ENCODE results near the gene ZMYND15.

The ZMYND15 gene

DNA sequence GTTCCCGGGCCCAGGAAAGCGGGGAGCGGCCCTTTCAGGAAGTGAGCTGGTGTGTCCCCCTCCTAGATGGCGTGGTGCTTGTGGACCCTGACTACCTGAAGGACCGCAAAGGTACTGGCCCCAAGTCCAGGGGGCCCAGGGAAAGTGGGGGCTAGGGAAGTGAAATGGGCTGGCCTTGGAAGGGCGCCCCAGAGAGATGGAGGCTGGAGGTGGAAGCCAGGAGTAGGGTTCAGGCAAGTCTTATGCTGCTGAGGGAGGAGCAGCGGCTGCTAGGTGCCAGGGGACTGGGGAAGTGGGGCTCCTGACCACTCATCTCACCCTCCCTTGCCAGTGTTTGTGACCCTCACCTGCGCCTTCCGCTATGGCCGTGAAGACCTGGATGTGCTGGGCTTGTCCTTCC, 23.6 kb upstream of the ZMYND15 start:
- DNase-seq (ENCODE audit: low read depth): no peak

GRCh38 chr17:4717791-4718190, 21.8 kb upstream of the ZMYND15 start:
- DNase-seq (ENCODE audit: low read depth): no peak

DNA sequence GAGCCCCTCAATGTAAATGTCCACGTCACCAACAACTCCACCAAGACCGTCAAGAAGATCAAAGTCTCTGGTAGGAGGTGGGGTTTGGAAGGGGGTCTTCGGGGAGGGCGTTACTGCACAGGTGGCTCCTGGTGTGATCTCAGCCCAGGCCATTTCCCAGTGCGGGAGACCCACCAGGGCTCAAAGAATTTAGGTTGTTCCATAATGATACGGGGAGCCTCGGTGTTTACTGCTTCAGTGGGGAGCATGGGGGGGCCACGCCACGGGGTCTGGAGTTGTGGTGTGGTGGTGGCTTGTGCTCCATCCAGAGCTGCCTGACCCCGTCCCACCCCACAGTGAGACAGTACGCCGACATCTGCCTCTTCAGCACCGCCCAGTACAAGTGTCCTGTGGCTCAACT, 21.4 kb upstream of the ZMYND15 start:
- DNase-seq (ENCODE audit: low read depth): no peak

- no peak for DNase-seq (ENCODE audit: low read depth)
These were observed 20.5 kb upstream of the ZMYND15 start for GRCh38 chr17:4719146-4719545.

DNA sequence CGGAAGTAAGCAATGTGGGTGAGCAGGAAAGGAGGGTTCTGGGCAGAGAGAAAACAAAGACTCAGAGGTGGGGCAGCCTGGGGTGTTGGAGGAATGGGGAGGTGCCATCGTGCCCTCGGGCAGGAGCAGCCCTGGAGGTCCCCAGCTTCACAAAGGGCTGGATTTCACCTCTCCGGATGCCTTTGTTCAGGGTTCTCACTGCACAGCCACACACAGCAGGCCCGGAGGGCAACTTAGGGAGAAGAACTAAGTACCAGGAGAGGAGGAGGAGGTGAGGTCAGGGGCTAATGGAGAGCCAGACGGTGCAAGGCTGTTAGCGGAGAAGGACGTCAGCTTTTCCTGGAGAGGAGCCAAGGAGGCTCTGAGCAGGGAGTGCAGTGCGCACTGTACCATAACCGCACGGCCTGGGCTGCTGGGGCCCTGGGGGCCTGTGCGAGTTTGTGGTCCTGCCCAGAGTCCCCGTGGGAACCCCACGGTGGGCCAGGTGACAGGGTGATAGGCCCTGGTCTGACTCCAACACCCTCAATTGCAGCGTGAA, 19.9 kb upstream of the ZMYND15 start:
- no peak for DNase-seq (ENCODE audit: low read depth)

DNA sequence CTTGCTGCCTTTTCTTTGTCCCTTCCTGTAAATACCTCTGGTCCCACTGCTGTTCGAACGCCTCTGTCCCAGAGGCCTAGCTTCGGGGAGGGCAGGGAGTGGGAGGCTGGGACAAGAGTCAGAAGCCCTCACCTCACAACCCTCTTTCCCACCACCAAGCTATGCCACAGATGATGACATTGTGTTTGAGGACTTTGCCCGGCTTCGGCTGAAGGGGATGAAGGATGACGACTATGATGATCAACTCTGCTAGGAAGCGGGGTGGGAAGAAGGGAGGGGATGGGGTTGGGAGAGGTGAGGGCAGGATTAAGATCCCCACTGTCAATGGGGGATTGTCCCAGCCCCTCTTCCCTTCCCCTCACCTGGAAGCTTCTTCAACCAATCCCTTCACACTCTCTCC, 18.8 kb upstream of the ZMYND15 start:
- no peak for DNase-seq (ENCODE audit: low read depth)

- no peak for DNase-seq (ENCODE audit: low read depth)
These were observed 18.2 kb upstream of the ZMYND15 start for GRCh38 chr17:4721203-4722135.

DNA sequence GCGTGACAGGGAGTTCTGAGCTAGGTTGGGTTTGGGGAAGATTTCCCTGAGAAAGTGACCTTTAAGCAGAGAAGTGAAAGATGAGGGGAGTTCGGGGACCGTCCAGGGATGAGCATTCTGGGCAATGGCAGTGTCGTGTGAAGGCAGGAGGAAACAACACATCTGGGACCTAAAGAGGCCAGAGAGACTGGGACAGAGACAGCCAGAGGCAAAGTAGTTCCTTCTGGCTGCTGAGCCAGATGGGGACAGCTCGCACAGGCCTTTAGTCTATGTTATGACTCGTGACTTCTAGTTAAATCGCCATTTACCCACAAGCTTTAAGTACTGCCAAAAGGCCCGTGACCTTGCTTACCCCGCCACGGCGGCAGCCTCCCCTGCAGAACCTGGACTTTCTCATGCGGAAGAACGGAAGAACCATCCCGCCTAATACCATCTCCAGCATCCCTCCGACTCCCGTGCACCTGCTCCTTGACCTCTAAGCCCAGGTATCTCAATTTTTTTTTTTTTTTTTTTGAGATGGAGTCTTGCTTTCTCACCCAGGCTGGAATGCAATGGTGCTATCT, 16.9 kb upstream of the ZMYND15 start:
- DNase-seq (ENCODE audit: low read depth): no peak

GRCh38 chr17:4724650-4725049, 15.0 kb upstream of the ZMYND15 start:
- DNase-seq (ENCODE audit: low read depth): no peak

DNA sequence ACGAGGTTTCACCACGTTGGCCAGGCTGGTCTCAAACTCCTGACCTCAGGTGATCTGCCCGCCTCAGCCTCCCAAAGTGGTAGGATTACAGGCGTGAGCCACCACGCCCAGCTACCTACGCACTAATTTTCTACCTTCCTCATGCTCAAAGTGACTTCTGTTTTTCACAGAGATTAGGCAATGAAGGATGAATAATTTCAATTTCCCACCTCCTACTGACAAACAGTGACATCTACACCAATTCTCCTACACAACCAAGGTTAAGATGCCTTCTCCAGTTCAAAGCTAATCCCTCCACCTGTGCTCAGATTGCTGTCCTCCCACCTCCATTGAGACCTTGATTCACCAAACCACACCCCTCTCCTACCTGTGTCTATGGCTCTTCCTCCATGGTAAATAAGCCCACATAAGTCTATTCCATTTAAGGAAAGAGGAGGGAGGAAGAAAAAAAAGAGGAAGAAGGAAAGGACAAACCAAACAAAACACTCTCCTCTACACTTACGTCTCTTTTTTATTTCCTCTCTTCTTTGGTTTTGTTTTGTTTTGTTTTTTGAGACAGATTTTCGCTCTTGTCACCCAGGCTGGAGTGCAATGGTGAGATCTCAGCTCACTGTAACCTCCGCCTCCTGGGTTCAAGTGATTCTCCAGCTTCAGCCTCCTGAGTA, 13.9 kb upstream of the ZMYND15 start:
- DNase-seq (ENCODE audit: low read depth): no peak

GRCh38 chr17:4728124-4728523, 11.5 kb upstream of the ZMYND15 start:
- no peak for DNase-seq (ENCODE audit: low read depth)

DNA sequence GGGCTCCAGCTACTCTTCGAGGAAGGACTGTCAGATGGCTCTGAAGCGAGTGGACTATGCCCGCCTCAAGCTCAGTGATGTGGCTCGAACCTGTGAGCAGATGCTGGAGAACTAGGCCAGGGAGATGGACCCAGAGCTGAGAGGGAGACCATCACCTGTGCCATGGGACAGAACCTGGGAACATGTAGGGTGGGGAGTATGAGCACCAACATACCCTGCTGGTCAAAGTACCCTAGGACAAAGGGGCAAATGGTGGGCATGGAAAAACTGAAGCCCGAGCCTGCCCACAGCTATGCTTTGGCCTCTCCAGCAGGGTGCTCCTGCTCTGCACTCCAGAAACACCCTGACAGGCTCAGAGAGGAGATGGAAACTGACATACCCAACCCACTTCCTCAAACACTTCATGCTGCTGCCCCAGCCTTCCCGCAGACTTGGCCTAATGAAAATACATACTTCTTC, 6.5 kb upstream of the ZMYND15 start:
- DNase-seq (ENCODE audit: low read depth): no peak

DNA sequence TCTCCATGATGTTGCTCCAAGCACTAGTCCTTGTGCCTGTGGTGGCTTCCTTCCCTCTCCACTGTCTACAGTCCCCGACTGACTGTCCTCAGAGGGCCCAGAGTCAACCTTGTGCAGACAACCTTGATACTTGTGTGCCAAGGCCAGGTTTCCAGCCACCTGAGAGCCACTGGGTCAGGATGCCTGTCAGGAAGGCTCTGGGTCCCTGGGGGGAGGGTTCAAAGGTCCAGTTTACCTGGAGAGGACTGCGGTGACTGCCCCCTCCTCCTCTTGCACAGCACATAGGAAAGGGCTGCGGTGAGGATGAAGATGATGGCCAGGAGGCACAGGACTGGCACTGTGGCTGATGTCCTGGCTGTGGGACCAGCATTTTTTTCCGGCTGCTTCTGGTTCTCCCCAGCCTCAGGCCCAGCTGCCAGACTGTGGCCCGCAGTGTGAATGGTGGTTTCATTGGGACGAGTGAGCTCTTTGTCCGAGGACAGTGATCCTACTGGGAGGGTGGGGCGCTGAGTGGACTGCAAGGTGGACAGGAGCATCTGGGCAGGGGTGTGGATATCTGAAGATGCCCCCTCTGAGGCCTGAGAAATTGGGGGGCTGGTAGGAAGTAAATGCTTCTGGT, 4.7 kb upstream of the ZMYND15 start:
- DNase-seq (ENCODE audit: low read depth): no peak

- DNase-seq (ENCODE audit: low read depth): no peak
These were observed 3.6 kb upstream of the ZMYND15 start for GRCh38 chr17:4735876-4736651.

DNA sequence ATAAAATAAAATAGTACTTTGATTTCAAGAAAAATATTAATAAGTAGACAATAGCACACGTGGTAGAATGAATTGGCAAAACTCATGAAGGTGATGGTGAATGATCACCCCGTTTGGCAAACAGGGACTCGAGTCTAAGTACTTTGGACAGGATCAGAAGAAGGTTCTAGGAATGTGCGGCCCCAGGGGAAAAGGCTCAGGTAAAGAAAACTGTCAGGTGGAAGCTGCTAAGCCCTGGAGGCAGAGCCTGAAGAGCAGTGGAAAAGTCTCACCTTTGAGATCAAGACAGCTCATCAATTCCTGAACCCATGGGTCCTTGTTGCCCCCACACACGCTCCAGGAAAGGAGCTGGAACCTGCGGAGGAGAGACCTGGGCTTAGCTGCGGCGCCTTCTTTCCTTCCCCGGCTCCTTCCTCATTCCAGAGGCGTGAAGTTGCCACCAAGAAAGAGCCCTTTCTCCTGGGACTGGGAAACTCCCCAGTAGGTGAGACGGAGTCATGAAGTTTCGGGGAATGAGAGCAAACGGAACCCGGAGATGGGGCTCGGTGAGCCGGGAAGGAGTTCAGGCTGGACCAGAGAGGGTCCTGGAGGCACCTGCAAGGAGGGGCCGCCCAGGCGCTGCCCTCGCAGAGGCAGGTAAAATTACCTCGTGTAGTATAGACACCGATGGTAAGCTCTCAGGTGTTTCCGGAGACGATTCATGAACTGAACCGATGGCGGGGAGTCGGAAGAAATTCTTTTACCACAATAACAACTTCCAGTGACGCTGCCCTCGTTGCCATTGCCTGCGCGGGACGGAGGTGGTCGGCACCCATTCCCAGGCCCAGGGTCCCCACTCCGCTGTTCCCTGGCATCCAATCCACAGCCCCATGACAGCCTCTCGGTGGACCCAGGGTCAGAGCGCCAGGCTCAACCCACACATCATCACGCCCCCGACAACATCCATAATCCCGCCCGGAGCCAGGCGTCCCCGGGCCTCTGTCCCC, 1.2 kb upstream of the ZMYND15 start:
- DNase-seq (ENCODE audit: low read depth): no peak

- DNase-seq (ENCODE audit: low read depth): no peak
These were observed 355 bp downstream of the ZMYND15 start for GRCh38 chr17:4740025-4740351.

DNA sequence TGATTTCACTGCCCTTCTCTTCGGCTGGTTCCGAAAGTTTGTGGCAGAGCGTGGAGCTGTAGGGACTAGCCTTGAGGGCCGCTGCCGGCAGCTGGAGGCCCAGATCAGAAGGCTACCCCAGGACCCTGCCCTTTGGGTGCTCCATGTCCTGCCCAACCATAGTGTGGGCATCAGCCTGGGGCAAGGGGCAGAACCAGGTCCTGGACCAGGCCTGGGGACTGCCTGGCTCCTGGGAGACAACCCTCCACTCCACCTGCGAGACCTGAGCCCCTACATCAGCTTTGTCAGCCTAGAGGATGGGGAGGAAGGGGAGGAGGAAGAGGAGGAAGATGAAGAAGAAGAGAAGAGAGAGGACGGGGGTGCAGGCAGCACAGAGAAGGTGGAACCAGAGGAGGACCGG, 951 bp downstream of the ZMYND15 start:
- DNase-seq (ENCODE audit: low read depth): no peak

GRCh38 chr17:4741544-4741943, 1.9 kb downstream of the ZMYND15 start:
- no peak for DNase-seq (ENCODE audit: low read depth)

DNA sequence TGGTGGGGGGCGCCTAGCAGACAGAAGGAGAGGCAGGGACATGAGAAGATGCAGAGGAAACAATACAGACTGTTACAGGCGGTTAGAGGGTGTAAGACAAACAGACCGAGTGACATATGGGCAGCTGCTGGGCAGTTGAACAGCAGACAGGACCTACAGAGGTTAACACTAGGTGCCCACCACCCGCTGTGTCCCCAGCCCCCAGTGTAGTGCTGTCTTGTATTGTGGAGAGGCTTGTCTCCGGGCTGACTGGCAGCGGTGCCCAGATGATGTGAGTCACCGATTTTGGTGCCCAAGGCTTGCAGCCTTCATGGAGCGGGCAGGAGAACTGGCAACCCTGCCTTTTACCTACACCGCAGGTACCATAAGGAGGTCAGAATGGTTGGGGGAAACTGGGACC, 2.5 kb downstream of the ZMYND15 start:
- DNase-seq (ENCODE audit: low read depth): no peak

GRCh38 chr17:4742629-4743028, 3.0 kb downstream of the ZMYND15 start:
- DNase-seq (ENCODE audit: low read depth): no peak

All from stimulated activated CD8-positive, alpha-beta memory T cell treated with anti-CD3 and anti-CD28 coated beads, Interleukin-15, amount 100 ng/mL, for 1 hour (primary cell).